ENCODE results near the gene HES2.

- TF ChIP-seq CTCF (IDR thresholded peaks at IDR 0.05) (no peak), POLR2A (IDR thresholded peaks at IDR 0.05) (no peak)
Observed at GRCh38 chr1:6427441-6428390, 8.0 kb upstream of the HES2 start.

All from adrenal gland (tissue), 5 donors.